AG04450 (cell line): ENCODE data around the gene PGLYRP2. TPM values are rescaled to one million over a fixed set of nuclear protein-coding genes. Genes with fewer than 3 reads are reported as not detected.

Experiments used
- CTCF ChIA-PET: fragments of 300-600, 350-600 bp; formaldehyde crosslinking; extraction: SDS; loops from one replicate; lab custom pipeline; 2022; ENCODE audit warnings: antibody characterized with exemption, inconsistent platforms; lab: Charles Lee
- POLR2A ChIA-PET: fragments of 350-600 bp; formaldehyde crosslinking; extraction: SDS; loops from one replicate; lab custom pipeline; 2021; ENCODE audit warnings: antibody characterized with exemption, inconsistent platforms; lab: Yijun Ruan, JAX
- DNase-seq: peaks from one replicate; pipeline ENCODE4 v3.0.0-alpha.2; 2011; ENCODE audit warnings: low read depth, low spot score
- H3K27ac ChIP-seq: one replicate; pipeline ENCODE4 v1.5.1; 2012; ENCODE audit warnings: low read depth, low read length, control low read depth
- H3K27me3 ChIP-seq: one replicate; pipeline ENCODE4 v1.6.0; 2012; ENCODE audit warnings: low read length; ENCODE audit not compliant: control insufficient read depth, insufficient read depth
- H3K4me3 ChIP-seq: 2 replicates; pipeline ENCODE4 v1.5.1; 2011; ENCODE audit warnings: mild to moderate bottlenecking, low read depth, low read length, control low read depth
- H3K9me3 ChIP-seq: 2 replicates; pipeline ENCODE4 v1.5.1; 2012; ENCODE audit warnings: low read length; ENCODE audit not compliant: control insufficient read depth, insufficient read depth
- CTCF ChIP-seq: IDR thresholded peaks from 2 replicates; pipeline ENCODE4 v1.5.1; 2011; ENCODE audit warnings: low read depth, low read length, control low read depth, inconsistent platforms
- polyA plus RNA-seq: library from polyadenylated mRNA; depleted of rRNA; stranded (reverse); fragments of >200 nt; gene quantifications from 2 replicates; pipeline ENCODE4 v1.2.3, GENCODE V29; 2011

PGLYRP2 gene
- polyA plus RNA-seq, 1 experiment, result not detected

- no peak for DNase-seq
- H3K9me3 ChIP-seq, result no peaks in the 10 kb centered on the region; the same call in 1 of the 2 replicates
- H3K4me3 ChIP-seq, result no peak overlapping the region
- no peak overlapping the region for H3K27ac ChIP-seq
- ChIA-PET POLR2A (no interaction called here), CTCF (no interaction called here)
- H3K27me3 ChIP-seq, result peaks cover 22% of the 10 kb centered on the region
- no peak for TF ChIP-seq CTCF
Observed at GRCh38 chr19:15463861-15464371, 15.4 kb downstream of the PGLYRP2 start.

GRCh38 chr19:15461694-15462093 is 17.6 kb downstream of the PGLYRP2 start:
- no peak for TF ChIP-seq CTCF
- CTCF ChIA-PET, result no interaction called here
- peaks cover 2% of the 10 kb centered on the region; the same call in 1 of the 2 replicates for H3K9me3 ChIP-seq
- peaks cover 35% of the 10 kb centered on the region for H3K27me3 ChIP-seq
- POLR2A ChIA-PET, result no interaction called here
- DNase-seq, result no peak
- H3K4me3 ChIP-seq, result no peak overlapping the region
- no peak overlapping the region for H3K27ac ChIP-seq

GRCh38 chr19:15457701-15458484 is 21.4 kb downstream of the PGLYRP2 start:
- CTCF ChIA-PET, result no interaction called here
- H3K9me3 ChIP-seq, result peaks cover 4% of the 10 kb centered on the region; the same call in 1 of the 2 replicates
- POLR2A ChIA-PET, result no interaction called here

GRCh38 chr19:15456871-15457700 is 22.2 kb downstream of the PGLYRP2 start:
- POLR2A ChIA-PET, result no interaction called here
- CTCF ChIA-PET, result no interaction called here
- no peak for TF ChIP-seq CTCF
- no peak for DNase-seq
- H3K27ac ChIP-seq, result no peak overlapping the region
- H3K27me3 ChIP-seq, result peaks cover 42% of the 10 kb centered on the region
- no peak overlapping the region for H3K4me3 ChIP-seq
- H3K9me3 ChIP-seq, result peaks cover 5% of the 10 kb centered on the region; the same call in 1 of the 2 replicates

More at GRCh38 chr19:15457701-15458484, 21.4 kb downstream of the PGLYRP2 start:
- Histone ChIP-seq H3K4me3 (no peak overlapping the region), H3K27me3 (peaks cover 42% of the 10 kb centered on the region), H3K27ac (no peak overlapping the region)
- no peak for TF ChIP-seq CTCF
- DNase-seq, result no peak
